Mesothelial cell of epicardium (in vitro differentiated cells): ENCODE results near the gene HERPUD2. TPM values are rescaled to one million over a fixed set of nuclear protein-coding genes. Genes with fewer than 3 reads are reported as not detected.

ENCODE experiments used
- DNase-seq, 2 experiments: peaks; one replicate each; pipeline ENCODE4 v3.0.0; 2021; ENCODE audit warnings: low spot score in 2 of 2; ENCODE audit not compliant: unreplicated experiment in 2 of 2
- H3K27ac Mint-ChIP-seq: 2 replicates; pipeline ENCODE4 v1.8.0; 2021; ENCODE audit warnings: mixed read lengths
- H3K27me3 Mint-ChIP-seq: 2 replicates; pipeline ENCODE4 v1.8.0; 2021; ENCODE audit warnings: low read depth, mixed read lengths
- H3K36me3 Mint-ChIP-seq: 2 replicates; pipeline ENCODE4 v1.8.0; 2021; ENCODE audit warnings: mixed read lengths
- H3K4me1 Mint-ChIP-seq: 2 replicates; pipeline ENCODE4 v1.8.0; 2021; ENCODE audit warnings: mixed read lengths
- H3K4me3 Mint-ChIP-seq: 2 replicates; pipeline ENCODE4 v1.8.0; 2021; ENCODE audit warnings: mild to moderate bottlenecking, moderate library complexity, mixed read lengths
- H3K9me3 Mint-ChIP-seq: 2 replicates; pipeline ENCODE4 v1.8.0; 2021; ENCODE audit warnings: mixed read lengths
- CTCF ChIP-seq: fragments of 200-600 bp; sonication (generic); IDR thresholded peaks from one replicate; pipeline ENCODE4 v1.5.0; 2021; ENCODE audit warnings: antibody characterized with exemption; ENCODE audit not compliant: unreplicated experiment
- total RNA-seq: library from RNA; stranded (reverse); gene quantifications from 3 replicates; pipeline ENCODE4 v1.2.1, GENCODE V29; 2021

The HERPUD2 gene
- total RNA-seq, 1 donor from 2014 or later, result 32.4 TPM

GRCh38 chr7:35617041-35617440, 77.9 kb downstream of the HERPUD2 start:
- peaks cover 2% of the 10 kb centered on the region for H3K36me3 Mint-ChIP-seq
- no peaks in the 10 kb centered on the region for H3K27me3 Mint-ChIP-seq
- H3K9me3 Mint-ChIP-seq, result no peaks in the 10 kb centered on the region
- no peak for DNase-seq
- TF ChIP-seq CTCF, result no peak
- H3K4me3 Mint-ChIP-seq, result no peak overlapping the region
- H3K27ac Mint-ChIP-seq, result no peak overlapping the region
- H3K4me1 Mint-ChIP-seq, result peaks cover 4% of the 10 kb centered on the region

GRCh38 chr7:35613150-35613549, 81.8 kb downstream of the HERPUD2 start:
- no peak overlapping the region for H3K4me3 Mint-ChIP-seq
- H3K27me3 Mint-ChIP-seq, result no peaks in the 10 kb centered on the region
- DNase-seq, result no peak
- H3K9me3 Mint-ChIP-seq, result peaks cover 5% of the 10 kb centered on the region
- peak overlapping the region; percentile 78 for H3K27ac Mint-ChIP-seq
- peaks cover 14% of the 10 kb centered on the region for H3K36me3 Mint-ChIP-seq
- no peak for TF ChIP-seq CTCF
- peaks cover 4% of the 10 kb centered on the region for H3K4me1 Mint-ChIP-seq

GRCh38 chr7:35605760-35606159, 89.2 kb downstream of the HERPUD2 start:
- Mint-ChIP-seq H3K27me3 (no peaks in the 10 kb centered on the region), H3K4me3 (no peak overlapping the region), H3K27ac (no peak overlapping the region), H3K9me3 (peaks cover 12% of the 10 kb centered on the region), H3K36me3 (peaks cover 5% of the 10 kb centered on the region), H3K4me1 (no peaks in the 10 kb centered on the region)
- TF ChIP-seq CTCF, result no peak
- no peak for DNase-seq

GRCh38 chr7:35604595-35604994, 90.3 kb downstream of the HERPUD2 start:
- Mint-ChIP-seq H3K27me3 (no peaks in the 10 kb centered on the region), H3K4me1 (no peaks in the 10 kb centered on the region), H3K36me3 (peaks cover 2% of the 10 kb centered on the region), H3K4me3 (no peak overlapping the region), H3K9me3 (peaks cover 12% of the 10 kb centered on the region), H3K27ac (no peak overlapping the region)
- no peak for DNase-seq
- TF ChIP-seq CTCF, result no peak

- H3K27ac Mint-ChIP-seq, result no peak overlapping the region
- H3K9me3 Mint-ChIP-seq, result peaks cover 12% of the 10 kb centered on the region
- no peaks in the 10 kb centered on the region for H3K4me1 Mint-ChIP-seq
- DNase-seq, result no peak
- H3K36me3 Mint-ChIP-seq, result peaks cover 2% of the 10 kb centered on the region
- no peaks in the 10 kb centered on the region for H3K27me3 Mint-ChIP-seq
- no peak for TF ChIP-seq CTCF
- no peak overlapping the region for H3K4me3 Mint-ChIP-seq
These were observed 95.3 kb downstream of the HERPUD2 start for GRCh38 chr7:35599645-35600044.

- H3K4me3 Mint-ChIP-seq, result no peak overlapping the region
These were observed 95.9 kb downstream of the HERPUD2 start for GRCh38 chr7:35599061-35599460.

More at GRCh38 chr7:35599061-35599460, 95.9 kb downstream of the HERPUD2 start:
- no peak overlapping the region for H3K27ac Mint-ChIP-seq
- no peaks in the 10 kb centered on the region for H3K4me1 Mint-ChIP-seq
- no peaks in the 10 kb centered on the region for H3K27me3 Mint-ChIP-seq
- TF ChIP-seq CTCF, result no peak
- DNase-seq, result no peak
- peaks cover 2% of the 10 kb centered on the region for H3K36me3 Mint-ChIP-seq
- H3K9me3 Mint-ChIP-seq, result peaks cover 12% of the 10 kb centered on the region
